Measurements from ENCODE around the gene BACE2. TPM values are rescaled to one million over a fixed set of nuclear protein-coding genes. Genes with fewer than 3 reads are reported as not detected.

BACE2 gene
- total and polyA plus RNA-seq, 2 experiments from 2014 or later = 28.4 to 37.0 TPM

GRCh38 chr21:41163091-41163490, 4.9 kb upstream of the BACE2 start:
- Histone ChIP-seq H3K4me3 (no peak overlapping the region), H3K36me3 (replicated peaks; ENCODE audit: insufficient read depth, low read depth) (no peaks in the 10 kb centered on the region), H3K4me2 (no peak overlapping the region), H3K9me3 (ENCODE audit: low read depth) (no peaks in the 10 kb centered on the region), H3K9me2 (replicated peaks; ENCODE audit: insufficient read depth) (no peaks in the 10 kb centered on the region), H3K27me3 (no peaks in the 10 kb centered on the region), H2AFZ (no peak overlapping the region), H3K4me1 (ENCODE audit: insufficient read depth) (peaks cover 5% of the 10 kb centered on the region), H4K20me1 (ENCODE audit: insufficient read depth, poor library complexity, severe bottlenecking) (no peaks in the 10 kb centered on the region), H3K79me2 (no peaks in the 10 kb centered on the region), H3K27ac (no peak overlapping the region)
- DNase-seq (ENCODE audit: low spot score) = no peak
- TF ChIP-seq EZH2phosphoT487 (IDR thresholded peaks at IDR 0.05; ENCODE audit: low read depth, severe bottlenecking, unreplicated experiment) = no peak
- no peak for TF ChIP-seq EZH2 (IDR thresholded peaks at IDR 0.05; ENCODE audit: borderline replicate concordance)
- TF ChIP-seq CTCF (IDR thresholded peaks at IDR 0.05; ENCODE audit: poor library complexity) = no peak
- 93% methylated on average over 8 of the region's 8 CpGs for WGBS (ENCODE audit: low lambda C conversion rate, missing lambda C conversion rate)

- TF ChIP-seq EZH2phosphoT487 (IDR thresholded peaks at IDR 0.05; ENCODE audit: low read depth, severe bottlenecking, unreplicated experiment) = no peak
- no peak for TF ChIP-seq EZH2 (IDR thresholded peaks at IDR 0.05; ENCODE audit: borderline replicate concordance)
- TF ChIP-seq CTCF (IDR thresholded peaks at IDR 0.05; ENCODE audit: poor library complexity) = no peak
- Histone ChIP-seq H3K27ac (no peak overlapping the region), H3K79me2 (no peaks in the 10 kb centered on the region), H3K36me3 (replicated peaks; ENCODE audit: insufficient read depth, low read depth) (no peaks in the 10 kb centered on the region), H3K4me3 (no peak overlapping the region), H4K20me1 (ENCODE audit: insufficient read depth, poor library complexity, severe bottlenecking) (no peaks in the 10 kb centered on the region), H3K4me2 (no peak overlapping the region), H3K4me1 (ENCODE audit: insufficient read depth) (peaks cover 5% of the 10 kb centered on the region), H2AFZ (no peak overlapping the region), H3K9me2 (replicated peaks; ENCODE audit: insufficient read depth) (no peaks in the 10 kb centered on the region), H3K27me3 (no peaks in the 10 kb centered on the region), H3K9me3 (ENCODE audit: low read depth) (no peaks in the 10 kb centered on the region)
- 91% methylated on average over 4 of the region's 4 CpGs for WGBS (ENCODE audit: low lambda C conversion rate, missing lambda C conversion rate)
- DNase-seq (ENCODE audit: low spot score) = no peak
Measured at GRCh38 chr21:41164052-41164451, 3.9 kb upstream of the BACE2 start.

- Histone ChIP-seq H3K9me3 (ENCODE audit: low read depth) (no peaks in the 10 kb centered on the region), H3K36me3 (replicated peaks; ENCODE audit: insufficient read depth, low read depth) (no peaks in the 10 kb centered on the region), H4K20me1 (ENCODE audit: insufficient read depth, poor library complexity, severe bottlenecking) (no peaks in the 10 kb centered on the region), H3K4me1 (ENCODE audit: insufficient read depth) (peaks cover 12% of the 10 kb centered on the region), H3K4me3 (no peak overlapping the region), H3K79me2 (peaks cover 6% of the 10 kb centered on the region), H3K27ac (peak overlapping the region; percentile 71), H3K4me2 (no peak overlapping the region), H2AFZ (no peak overlapping the region), H3K27me3 (no peaks in the 10 kb centered on the region), H3K9me2 (replicated peaks; ENCODE audit: insufficient read depth) (no peaks in the 10 kb centered on the region)
- TF ChIP-seq EZH2phosphoT487 (IDR thresholded peaks at IDR 0.05; ENCODE audit: low read depth, severe bottlenecking, unreplicated experiment) (no peak), CTCF (IDR thresholded peaks at IDR 0.05; ENCODE audit: poor library complexity) (no peak), EZH2 (IDR thresholded peaks at IDR 0.05; ENCODE audit: borderline replicate concordance) (no peak)
- WGBS (ENCODE audit: low lambda C conversion rate, missing lambda C conversion rate) = 67% methylated on average over 11 of the region's 11 CpGs
- DNase-seq (ENCODE audit: low spot score) = peak; percentile 75
Measured at GRCh38 chr21:41164981-41165655, 2.8 kb upstream of the BACE2 start.
